HEK293 (cell line): ENCODE results near the gene OAT.

Experiments used
- PRDM1 ChIP-seq: fragments of 450-650 bp; formaldehyde crosslinking; IDR thresholded peaks from 2 replicates; pipeline ENCODE4; 2016; ENCODE audit warnings: missing biosample characterization, missing genetic modification characterization
- TCF7L2 ChIP-seq: IDR thresholded peaks from 2 replicates; pipeline ENCODE4 v1.6.1; 2011; ENCODE audit warnings: low read depth, mild to moderate bottlenecking, inconsistent platforms, low read length, moderate library complexity, borderline replicate concordance
- YY1 ChIP-seq: fragments of 450-650 bp; formaldehyde crosslinking; IDR thresholded peaks from 2 replicates; pipeline ENCODE4 v1.5.1; 2018; ENCODE audit warnings: missing biosample characterization, missing genetic modification characterization
- ZBTB7A ChIP-seq: fragments of 450-650 bp; formaldehyde crosslinking; IDR thresholded peaks from 2 replicates; pipeline ENCODE4 v1.5.1; 2016; ENCODE audit warnings: low read depth, missing biosample characterization, missing genetic modification characterization
- ZEB2 ChIP-seq: fragments of 450-650 bp; formaldehyde crosslinking; IDR thresholded peaks from 2 replicates; pipeline ENCODE4 v1.5.1; 2016; ENCODE audit warnings: missing biosample characterization, missing genetic modification characterization
- ZNF274 ChIP-seq, 2 experiments: fragments of 200-500 bp in 1 of 2; fragments of 450-650 bp in 1 of 2; sonication (Bioruptor generic) in 1 of 2; formaldehyde crosslinking in 1 of 2; IDR thresholded peaks; 2 replicates each; pipeline versions ENCODE4 v1.5.1 to v1.6.1; 2014 to 2016; ENCODE audit warnings: borderline replicate concordance in 1 of 2, inconsistent platforms in 1 of 2, low read length in 1 of 2, missing biosample characterization in 1 of 2, missing genetic modification characterization in 1 of 2
- ZNF292 ChIP-seq: fragments of 450-650 bp; formaldehyde crosslinking; IDR thresholded peaks from 2 replicates; pipeline ENCODE4 v1.5.1; 2016; ENCODE audit warnings: low read depth, missing biosample characterization, missing genetic modification characterization, borderline replicate concordance
- ZNF354C ChIP-seq: fragments of 450-650 bp; formaldehyde crosslinking; IDR thresholded peaks from 2 replicates; pipeline ENCODE4 v1.5.1; 2016; ENCODE audit warnings: missing biosample characterization, missing genetic modification characterization, low read depth, borderline replicate concordance
- ZNF416 ChIP-seq: fragments of 450-650 bp; formaldehyde crosslinking; IDR thresholded peaks from 2 replicates; pipeline ENCODE4 v1.5.1; 2016; ENCODE audit warnings: missing biosample characterization, missing genetic modification characterization
- ZNF624 ChIP-seq: fragments of 450-650 bp; formaldehyde crosslinking; IDR thresholded peaks from 2 replicates; pipeline ENCODE4 v1.5.1; 2017; ENCODE audit warnings: missing biosample characterization, missing genetic modification characterization
- ZNF707 ChIP-seq: fragments of 450-650 bp; formaldehyde crosslinking; IDR thresholded peaks from 2 replicates; pipeline ENCODE4 v1.5.1; 2016; ENCODE audit warnings: missing biosample characterization, missing genetic modification characterization
- ZNF792 ChIP-seq: fragments of 450-650 bp; formaldehyde crosslinking; IDR thresholded peaks from 2 replicates; pipeline ENCODE4 v1.5.1; 2016; ENCODE audit warnings: missing biosample characterization, missing genetic modification characterization
- TF ChIP-seq, protein P1 (sequence below): fragments of 450-650 bp; formaldehyde crosslinking; IDR thresholded peaks from 2 replicates; pipeline ENCODE4 v1.5.1; 2016; ENCODE audit warnings: missing biosample characterization, missing genetic modification characterization
- TF ChIP-seq, protein P2 (sequence below): fragments of 450-650 bp; formaldehyde crosslinking; IDR thresholded peaks from 2 replicates; pipeline ENCODE4 v1.5.1; 2016; ENCODE audit warnings: missing biosample characterization, missing genetic modification characterization

DNA sequence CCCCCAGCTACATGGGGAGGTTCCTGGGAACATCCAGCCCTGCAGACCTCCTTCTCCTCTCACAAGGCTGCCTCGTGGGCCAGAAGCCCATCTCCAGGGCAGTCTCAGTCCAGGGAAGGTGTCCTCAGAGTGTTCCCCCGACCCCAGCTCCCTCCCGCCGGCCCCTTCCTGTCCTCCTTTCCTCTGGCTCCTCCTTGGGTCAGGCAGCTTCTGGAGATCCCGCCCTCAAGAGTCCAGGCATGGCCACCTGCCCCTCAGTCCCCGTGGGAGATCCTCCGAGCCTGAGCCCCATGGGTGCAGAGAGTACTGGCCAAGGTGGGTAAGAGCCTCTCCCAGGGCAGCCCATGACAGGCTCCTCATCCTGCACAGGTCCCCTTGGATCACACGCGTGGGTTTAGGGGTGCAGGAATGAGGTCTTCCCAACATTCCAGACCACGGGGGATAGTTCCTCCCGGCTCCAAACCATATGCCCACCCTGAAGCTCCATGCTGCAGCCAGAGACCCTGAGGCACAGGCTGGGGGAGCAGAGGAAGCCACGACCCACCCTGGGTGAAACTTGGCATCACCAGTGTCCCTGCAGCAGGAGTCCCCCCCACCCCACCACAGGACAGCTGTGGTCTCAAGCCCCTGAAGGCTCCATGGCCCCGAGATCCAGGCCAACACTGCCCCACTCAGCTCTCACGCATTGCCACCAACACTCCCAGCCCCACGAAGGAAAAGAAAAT is 65.5 kb downstream of the OAT start:
- no peak for TF ChIP-seq ZNF274 (IDR thresholded peaks at IDR 0.05; ENCODE audit: low read length)
- no peak for TF ChIP-seq ZNF274 (tag by site-specific recombination; IDR thresholded peaks at IDR 0.05; ENCODE audit: borderline replicate concordance)
- TF ChIP-seq ZEB2 (tag by site-specific recombination): no peak
- TF ChIP-seq, protein P1, sequence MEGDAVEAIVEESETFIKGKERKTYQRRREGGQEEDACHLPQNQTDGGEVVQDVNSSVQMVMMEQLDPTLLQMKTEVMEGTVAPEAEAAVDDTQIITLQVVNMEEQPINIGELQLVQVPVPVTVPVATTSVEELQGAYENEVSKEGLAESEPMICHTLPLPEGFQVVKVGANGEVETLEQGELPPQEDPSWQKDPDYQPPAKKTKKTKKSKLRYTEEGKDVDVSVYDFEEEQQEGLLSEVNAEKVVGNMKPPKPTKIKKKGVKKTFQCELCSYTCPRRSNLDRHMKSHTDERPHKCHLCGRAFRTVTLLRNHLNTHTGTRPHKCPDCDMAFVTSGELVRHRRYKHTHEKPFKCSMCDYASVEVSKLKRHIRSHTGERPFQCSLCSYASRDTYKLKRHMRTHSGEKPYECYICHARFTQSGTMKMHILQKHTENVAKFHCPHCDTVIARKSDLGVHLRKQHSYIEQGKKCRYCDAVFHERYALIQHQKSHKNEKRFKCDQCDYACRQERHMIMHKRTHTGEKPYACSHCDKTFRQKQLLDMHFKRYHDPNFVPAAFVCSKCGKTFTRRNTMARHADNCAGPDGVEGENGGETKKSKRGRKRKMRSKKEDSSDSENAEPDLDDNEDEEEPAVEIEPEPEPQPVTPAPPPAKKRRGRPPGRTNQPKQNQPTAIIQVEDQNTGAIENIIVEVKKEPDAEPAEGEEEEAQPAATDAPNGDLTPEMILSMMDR: no peak
- no peak for TF ChIP-seq ZNF624
- no peak for TF ChIP-seq TCF7L2
- TF ChIP-seq ZNF416 (tag by site-specific recombination): no peak
- no peak for TF ChIP-seq ZNF354C (tag by site-specific recombination)
- TF ChIP-seq ZNF792: no peak
- TF ChIP-seq PRDM1 (tag by site-specific recombination): no peak
- TF ChIP-seq, protein P2, sequence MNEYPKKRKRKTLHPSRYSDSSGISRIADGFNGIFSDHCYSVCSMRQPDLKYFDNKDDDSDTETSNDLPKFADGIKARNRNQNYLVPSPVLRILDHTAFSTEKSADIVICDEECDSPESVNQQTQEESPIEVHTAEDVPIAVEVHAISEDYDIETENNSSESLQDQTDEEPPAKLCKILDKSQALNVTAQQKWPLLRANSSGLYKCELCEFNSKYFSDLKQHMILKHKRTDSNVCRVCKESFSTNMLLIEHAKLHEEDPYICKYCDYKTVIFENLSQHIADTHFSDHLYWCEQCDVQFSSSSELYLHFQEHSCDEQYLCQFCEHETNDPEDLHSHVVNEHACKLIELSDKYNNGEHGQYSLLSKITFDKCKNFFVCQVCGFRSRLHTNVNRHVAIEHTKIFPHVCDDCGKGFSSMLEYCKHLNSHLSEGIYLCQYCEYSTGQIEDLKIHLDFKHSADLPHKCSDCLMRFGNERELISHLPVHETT (tag by site-specific recombination): no peak
- TF ChIP-seq ZBTB7A (tag by site-specific recombination): no peak
- TF ChIP-seq YY1 (tag by site-specific recombination): no peak
- no peak for TF ChIP-seq ZNF292
- no peak for TF ChIP-seq ZNF707 (tag by site-specific recombination)
